NCI-H2171 (cell line): ENCODE data around the gene MSMO1.

ENCODE experiments used
- DNase-seq: peaks from one replicate; lab custom pipeline; 2025; lab: John Stamatoyannopoulos, UW

Gene MSMO1

GRCh38 chr4:165360985-165361670, 33.7 kb downstream of the MSMO1 start:
- no peak for DNase-seq

- DNase-seq, result no peak
Measured at GRCh38 chr4:165361810-165362209, 34.3 kb downstream of the MSMO1 start.

- no peak for DNase-seq
Measured at GRCh38 chr4:165364452-165365080, 37.1 kb downstream of the MSMO1 start.

- DNase-seq, result no peak
Measured at GRCh38 chr4:165367040-165367439, 39.6 kb downstream of the MSMO1 start.

GRCh38 chr4:165368114-165368513, 40.6 kb downstream of the MSMO1 start:
- no peak for DNase-seq

GRCh38 chr4:165368567-165368966, 41.1 kb downstream of the MSMO1 start:
- DNase-seq, result no peak

GRCh38 chr4:165369522-165369921, 42.1 kb downstream of the MSMO1 start:
- DNase-seq, result no peak

- no peak for DNase-seq
Measured at GRCh38 chr4:165370530-165370929, 43.1 kb downstream of the MSMO1 start.

GRCh38 chr4:165375465-165375864, 48.0 kb downstream of the MSMO1 start:
- no peak for DNase-seq

- DNase-seq, result no peak
Measured at GRCh38 chr4:165378398-165378744, 50.9 kb downstream of the MSMO1 start.

- DNase-seq, result peak; percentile 65
Measured at GRCh38 chr4:165378745-165379677, 51.5 kb downstream of the MSMO1 start, which contains the start of gene CPE. Gene CPE (plus strand): TSS chr4:165379008. CDS start chr4:165379222, 214 bp downstream.

- peak; percentile 10 for DNase-seq
Measured at GRCh38 chr4:165379678-165380064, 52.2 kb downstream of the MSMO1 start.

- no peak for DNase-seq
Measured at GRCh38 chr4:165380805-165381204, 53.3 kb downstream of the MSMO1 start.

GRCh38 chr4:165381821-165382373, 54.4 kb downstream of the MSMO1 start:
- DNase-seq, result no peak

- no peak for DNase-seq
Measured at GRCh38 chr4:165382640-165383039, 55.2 kb downstream of the MSMO1 start.

- peak; percentile 27 for DNase-seq
Measured at GRCh38 chr4:165383591-165384073, 56.2 kb downstream of the MSMO1 start.

GRCh38 chr4:165384186-165384585, 56.7 kb downstream of the MSMO1 start:
- DNase-seq, result peak; percentile 1

- DNase-seq, result peak; percentile 56
Measured at GRCh38 chr4:165384598-165384997, 57.1 kb downstream of the MSMO1 start.

- peak; percentile 7 for DNase-seq
Measured at GRCh38 chr4:165385126-165385525, 57.7 kb downstream of the MSMO1 start.

- no peak for DNase-seq
Measured at GRCh38 chr4:165386328-165386727, 58.9 kb downstream of the MSMO1 start.

GRCh38 chr4:165388756-165389155, 61.3 kb downstream of the MSMO1 start:
- no peak for DNase-seq
